Activated T-helper 1 cell treated with anti-CD3 and anti-CD28 coated beads, Interleukin-12 subunit alpha, Interleukin-12 subunit beta, Interleukin-2, Interleukin-4 antibody, amounts not matched to agents 30 ng/mL and 10 ng/mL and 1 ng/mL, durations not matched to agents 14 hours and 24 hours and 36 hours (primary cell): ENCODE data around the gene PANK2. TPM values are rescaled to one million over a fixed set of nuclear protein-coding genes. Genes with fewer than 3 reads are reported as not detected.
"Not testable (repeated sequence)": the region's sequence is repeated elsewhere in the genome, so short reads cannot be mapped to it uniquely, and the experiment has no call there.

Source experiments
- DNase-seq: peaks from one replicate; pipeline ENCODE4 v3.0.0; 2021; ENCODE audit warnings: low spot score
- H3K27ac Mint-ChIP-seq: one replicate; pipeline ENCODE4 v1.8.0; 2021; ENCODE audit warnings: mild to moderate bottlenecking, mixed read lengths
- H3K27me3 Mint-ChIP-seq: one replicate; pipeline ENCODE4 v1.8.0; 2022; ENCODE audit warnings: mild to moderate bottlenecking, moderate library complexity, mixed read lengths; ENCODE audit not compliant: insufficient read depth
- H3K36me3 Mint-ChIP-seq: one replicate; pipeline ENCODE4 v1.8.0; 2021; ENCODE audit warnings: low read depth, mixed read lengths
- H3K4me1 Mint-ChIP-seq: one replicate; pipeline ENCODE4 v1.8.0; 2021; ENCODE audit warnings: low read depth, mixed read lengths
- H3K4me3 Mint-ChIP-seq: one replicate; pipeline ENCODE4 v1.8.0; 2021; ENCODE audit warnings: mild to moderate bottlenecking, moderate library complexity, mixed read lengths
- H3K9me3 Mint-ChIP-seq: one replicate; pipeline ENCODE4 v1.8.0; 2021; ENCODE audit warnings: mixed read lengths
- intact Hi-C: fragments of 100-400 bp; cut with micrococcal nuclease; formaldehyde crosslinking; loops from one replicate; pipeline ENCODE4 v1.15.1; 2024
- total RNA-seq: library from RNA; stranded (reverse); gene quantifications from 2 replicates; pipeline ENCODE4 v1.2.3, GENCODE V29; 2022

PANK2 gene
- total RNA-seq, 1 donor from 2014 or later = 54.6 TPM

DNA sequence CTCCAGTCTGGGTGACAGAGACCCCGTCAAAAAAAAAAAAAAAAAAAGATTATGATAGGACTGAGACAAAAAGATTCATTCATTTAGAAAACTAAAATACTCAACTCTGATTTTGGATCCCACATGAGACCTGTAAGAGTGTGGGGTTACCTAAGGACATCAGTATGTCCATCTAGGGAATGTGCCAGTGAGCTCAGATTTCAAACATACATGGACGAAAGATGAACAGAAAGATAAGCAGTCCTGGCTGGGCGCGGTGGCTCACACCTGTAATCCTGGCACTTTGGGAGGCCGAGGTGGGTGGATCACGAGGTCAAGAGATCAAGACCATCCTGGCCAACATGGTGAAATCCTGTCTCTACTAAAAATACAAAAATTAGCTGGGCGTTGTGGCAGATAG, 57.5 kb downstream of the PANK2 start:
- H3K4me1 Mint-ChIP-seq, H3K4me3 Mint-ChIP-seq, DNase-seq, intact Hi-C loops, H3K27ac Mint-ChIP-seq, H3K9me3 Mint-ChIP-seq, H3K27me3 Mint-ChIP-seq: not testable (repeated sequence)
- H3K36me3 Mint-ChIP-seq = peaks cover 12% of the 10 kb centered on the region

- Mint-ChIP-seq H3K27ac (no peak overlapping the region), H3K27me3 (no peaks in the 10 kb centered on the region), H3K4me1 (no peaks in the 10 kb centered on the region), H3K36me3 (peaks cover 11% of the 10 kb centered on the region), H3K4me3 (no peak overlapping the region), H3K9me3 (no peaks in the 10 kb centered on the region)
- no peak for DNase-seq
- intact Hi-C loops = no loop called here
These were observed 75.5 kb downstream of the PANK2 start for GRCh38 chr20:3964719-3965118.

DNA sequence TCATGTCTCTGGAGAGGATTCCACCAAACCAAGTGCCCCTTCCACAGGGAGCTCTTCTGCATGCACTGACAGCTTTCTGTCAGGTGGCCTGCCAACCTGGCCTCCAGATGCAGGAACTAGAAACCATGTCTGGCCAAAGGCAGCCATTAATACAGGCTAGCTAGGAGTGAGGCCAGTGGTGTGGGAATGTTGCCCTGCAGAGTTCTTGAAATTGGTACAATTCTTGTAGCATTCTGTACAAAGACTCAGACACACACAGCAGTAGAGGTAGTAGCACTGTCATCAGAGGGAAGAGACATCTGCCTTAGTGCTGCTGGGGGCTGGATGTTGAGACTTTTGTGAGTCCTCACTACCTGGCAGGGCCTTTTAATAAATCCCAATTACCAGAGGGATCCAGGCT, 77.4 kb downstream of the PANK2 start:
- intact Hi-C loops = no loop called here
- no peak for DNase-seq
- H3K9me3 Mint-ChIP-seq = no peaks in the 10 kb centered on the region
- H3K4me1 Mint-ChIP-seq = peaks cover under 1% of the 10 kb centered on the region
- no peak overlapping the region for H3K27ac Mint-ChIP-seq
- peaks cover 11% of the 10 kb centered on the region for H3K36me3 Mint-ChIP-seq
- no peaks in the 10 kb centered on the region for H3K27me3 Mint-ChIP-seq
- H3K4me3 Mint-ChIP-seq = no peak overlapping the region

GRCh38 chr20:3970016-3970415, 80.8 kb downstream of the PANK2 start:
- no peak overlapping the region for H3K4me3 Mint-ChIP-seq
- intact Hi-C loops = no loop called here
- H3K27ac Mint-ChIP-seq = no peak overlapping the region
- H3K4me1 Mint-ChIP-seq = peaks cover 8% of the 10 kb centered on the region
- no peak for DNase-seq
- peaks cover 23% of the 10 kb centered on the region for H3K36me3 Mint-ChIP-seq
- H3K27me3 Mint-ChIP-seq = no peaks in the 10 kb centered on the region
- no peaks in the 10 kb centered on the region for H3K9me3 Mint-ChIP-seq

- Mint-ChIP-seq H3K9me3 (no peaks in the 10 kb centered on the region), H3K4me3 (no peak overlapping the region), H3K4me1 (peaks cover 8% of the 10 kb centered on the region), H3K36me3 (peaks cover 25% of the 10 kb centered on the region), H3K27me3 (no peaks in the 10 kb centered on the region), H3K27ac (no peak overlapping the region)
- DNase-seq = no peak
- intact Hi-C loops = no loop called here
These were observed 82.0 kb downstream of the PANK2 start for GRCh38 chr20:3971145-3971544.

GRCh38 chr20:3972161-3972560, 83.0 kb downstream of the PANK2 start:
- DNase-seq = no peak
- H3K4me3 Mint-ChIP-seq = no peak overlapping the region
- intact Hi-C loops = no loop called here
- H3K27ac Mint-ChIP-seq = no peak overlapping the region
- H3K9me3 Mint-ChIP-seq = no peaks in the 10 kb centered on the region
- peaks cover 8% of the 10 kb centered on the region for H3K4me1 Mint-ChIP-seq
- H3K27me3 Mint-ChIP-seq = no peaks in the 10 kb centered on the region
- H3K36me3 Mint-ChIP-seq = peaks cover 24% of the 10 kb centered on the region

GRCh38 chr20:3972631-3973030, 83.4 kb downstream of the PANK2 start:
- intact Hi-C loops, H3K9me3 Mint-ChIP-seq, H3K4me3 Mint-ChIP-seq, H3K27me3 Mint-ChIP-seq, DNase-seq, H3K27ac Mint-ChIP-seq, H3K4me1 Mint-ChIP-seq: not testable (repeated sequence)
- H3K36me3 Mint-ChIP-seq = peaks cover 19% of the 10 kb centered on the region

DNA sequence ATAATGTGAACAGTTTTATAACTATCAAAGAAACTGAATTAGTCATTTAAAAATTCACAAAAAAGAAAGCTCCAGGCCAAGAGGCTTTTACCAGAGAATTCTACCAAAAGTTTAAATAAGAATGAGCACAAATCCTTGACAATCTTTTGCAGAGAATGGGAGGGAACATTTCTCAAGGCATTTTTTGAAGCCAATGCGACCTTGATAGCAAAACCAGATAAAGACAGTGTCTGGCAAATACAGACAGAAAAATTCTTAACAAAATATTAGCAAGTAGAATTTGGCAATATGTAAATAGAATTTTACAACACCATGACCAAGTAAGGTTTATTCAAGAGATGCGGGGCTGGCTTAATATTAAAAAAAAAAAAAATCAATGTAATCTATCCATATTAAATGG, 84.5 kb downstream of the PANK2 start:
- Mint-ChIP-seq H3K9me3 (no peaks in the 10 kb centered on the region), H3K36me3 (peaks cover 18% of the 10 kb centered on the region), H3K27ac (no peak overlapping the region), H3K27me3 (no peaks in the 10 kb centered on the region), H3K4me1 (peaks cover 8% of the 10 kb centered on the region), H3K4me3 (no peak overlapping the region)
- intact Hi-C loops = no loop called here
- no peak for DNase-seq

DNA sequence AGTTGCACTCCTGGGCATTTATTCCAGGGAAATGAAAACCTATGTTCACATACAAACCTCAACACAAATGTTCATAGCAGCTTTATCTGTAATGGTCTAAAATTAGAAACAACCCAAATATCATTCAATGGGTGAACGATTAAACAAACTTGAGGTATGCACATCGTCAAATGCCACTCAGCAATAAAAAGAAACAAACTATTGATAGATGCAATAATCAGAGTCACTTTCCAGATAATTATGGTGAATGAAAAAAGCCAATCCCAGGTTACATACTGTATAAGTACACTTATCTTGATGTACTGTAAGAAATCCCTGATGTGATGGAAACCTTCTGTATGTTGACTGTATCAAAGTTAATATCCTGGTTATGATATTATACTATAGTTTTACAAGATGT, 87.3 kb downstream of the PANK2 start:
- no peaks in the 10 kb centered on the region for H3K9me3 Mint-ChIP-seq
- H3K4me1 Mint-ChIP-seq = peaks cover 28% of the 10 kb centered on the region
- no peaks in the 10 kb centered on the region for H3K27me3 Mint-ChIP-seq
- H3K27ac Mint-ChIP-seq = no peak overlapping the region
- H3K4me3 Mint-ChIP-seq = no peak overlapping the region
- peaks cover 17% of the 10 kb centered on the region for H3K36me3 Mint-ChIP-seq
- no peak for DNase-seq
- intact Hi-C loops = no loop called here

Other genes starting within 250 kb of the PANK2 start
- gene GFRA4, start 226.0 kb upstream of the PANK2 start, total RNA-seq = not detected in 2 replicates
- gene ADAM33, start 207.4 kb upstream of the PANK2 start, total RNA-seq = not detected in 2 replicates
- not detected in 2 replicates for gene SIGLEC1, start 176.8 kb upstream of the PANK2 start, total RNA-seq
- gene HSPA12B, start 156.7 kb upstream of the PANK2 start, total RNA-seq = not detected in 2 replicates
- gene ADISSP, start 121.6 kb upstream of the PANK2 start, total RNA-seq = 55.5 and 64.6 TPM in 2 replicates
- 0.12 TPM in 1 of 2 replicates, not detected in the other for gene SPEF1, start 107.9 kb upstream of the PANK2 start, total RNA-seq
- 72.3 and 80.2 TPM in 2 replicates for gene CENPB, start 102.6 kb upstream of the PANK2 start, total RNA-seq
- gene CDC25B, start 93.1 kb upstream of the PANK2 start, total RNA-seq = 71.7 and 76.2 TPM in 2 replicates
- gene AP5S1, start 68.8 kb upstream of the PANK2 start, total RNA-seq = 14.9 and 15.0 TPM in 2 replicates
- 40.8 TPM in 2 replicates for gene MAVS, start 42.6 kb upstream of the PANK2 start, total RNA-seq
- 14.7 and 14.8 TPM in 2 replicates for gene RNF24, start 126.2 kb downstream of the PANK2 start, total RNA-seq